Fibroblast of lung (primary cell): Measurements from ENCODE around the gene EPYC. TPM values are rescaled to one million over a fixed set of nuclear protein-coding genes. Genes with fewer than 3 reads are reported as not detected.

Experiments
- DNase-seq, 2 donors: peaks; one replicate each; pipeline versions ENCODE4 v3.0.0 to v3.0.0-alpha.2; 2010; ENCODE audit warnings: low read depth in 2 of 2
- H2AFZ ChIP-seq: 2 replicates; pipeline ENCODE4 v1.5.1; 2012; ENCODE audit warnings: low read length, control low read depth, inconsistent platforms
- H3K27ac ChIP-seq: 2 replicates; pipeline ENCODE4 v1.5.1; 2011; ENCODE audit warnings: low read length, control low read depth; ENCODE audit not compliant: insufficient read depth
- H3K27me3 ChIP-seq: 2 replicates; pipeline ENCODE4 v1.5.1; 2011; ENCODE audit warnings: mild to moderate bottlenecking, low read length; ENCODE audit not compliant: control insufficient read depth, insufficient read depth
- H3K36me3 ChIP-seq: 2 replicates; pipeline ENCODE4 v1.5.1; 2011; ENCODE audit warnings: low read length; ENCODE audit not compliant: control insufficient read depth, insufficient read depth
- H3K4me1 ChIP-seq: 2 replicates; pipeline ENCODE4 v1.5.1; 2011; ENCODE audit warnings: low read length; ENCODE audit not compliant: control insufficient read depth, insufficient read depth; ENCODE audit errors: extremely low read depth
- H3K4me2 ChIP-seq: 2 replicates; pipeline ENCODE4 v1.5.1; 2011; ENCODE audit warnings: low read length, control low read depth; ENCODE audit not compliant: insufficient read depth; ENCODE audit errors: extremely low read depth
- H3K4me3 ChIP-seq, 4 experiments: fragments of 200-600 bp in 1 of 4; sonication (generic) in 1 of 4; replicated peaks in 1 of 4; 2 replicates each; pipeline ENCODE4 v1.5.1; 2011 to 2016; ENCODE audit warnings: low read length in 4 of 4, low read depth in 3 of 4, mild to moderate bottlenecking in 3 of 4, control low read depth in 2 of 4, inconsistent platforms in 1 of 4, mixed read lengths in 1 of 4; ENCODE audit not compliant: insufficient read depth in 1 of 4; ENCODE audit errors: control extremely low read depth in 1 of 4
- H3K79me2 ChIP-seq: 2 replicates; pipeline ENCODE4 v1.5.1; 2012; ENCODE audit warnings: mild to moderate bottlenecking, low read length, inconsistent platforms; ENCODE audit not compliant: control insufficient read depth, insufficient read depth
- H3K9ac ChIP-seq: 2 replicates; pipeline ENCODE4 v1.5.1; 2011; ENCODE audit warnings: mild to moderate bottlenecking, low read length, control low read depth; ENCODE audit not compliant: insufficient read depth
- H3K9me3 ChIP-seq: 2 replicates; pipeline ENCODE4 v1.5.1; 2012; ENCODE audit warnings: low read depth, low read length; ENCODE audit not compliant: control insufficient read depth, insufficient read depth
- H4K20me1 ChIP-seq: 2 replicates; pipeline ENCODE4 v1.5.1; 2011; ENCODE audit warnings: low read length; ENCODE audit not compliant: control insufficient read depth, insufficient read depth; ENCODE audit errors: extremely low read depth
- EZH2 ChIP-seq: IDR thresholded peaks from 2 replicates; pipeline ENCODE4 v1.5.1; 2012; ENCODE audit warnings: low read length, control low read depth, mild to moderate bottlenecking; ENCODE audit errors: missing control alignments
- polyA plus RNA-seq, 2 donors: library from polyadenylated mRNA; depleted of rRNA in 1 of 2; stranded (reverse) in 1 of 2; unstranded in 1 of 2; fragments of >200 nt; gene quantifications; 2 replicates each; pipeline ENCODE4 v1.2.1, GENCODE V29; 2011 to 2012; ENCODE audit warnings: missing spikeins in 1 of 2
- total RNA-seq: library from RNA; depleted of rRNA; stranded (reverse); fragments of >200 nt; gene quantifications from 2 replicates; pipeline ENCODE4 v1.2.1, GENCODE V29; 2014
- TF ChIP-seq, protein P1 (sequence below), 2 donors: IDR thresholded peaks in 1 of 2; conservative IDR thresholded peaks in 1 of 2; 1 replicate in 1 of 2; 2 replicates in 1 of 2; pipeline ENCODE4 v1.5.1; 2011 to 2012; ENCODE audit warnings: low read length in 2 of 2, control low read depth in 1 of 2, inconsistent platforms in 1 of 2, low read depth in 1 of 2, mild to moderate bottlenecking in 1 of 2

Gene EPYC
- total and polyA plus RNA-seq, 2 donors (not counting 1 experiment from before 2014, with no cell fraction given): 0.05 TPM; not detected in 1

GRCh38 chr12:90972226-90972625 is 32.5 kb downstream of the EPYC start:
- no peaks in the 10 kb centered on the region for H3K9me3 ChIP-seq
- no peak overlapping the region for H3K9ac ChIP-seq
- H3K4me3 ChIP-seq: no peak overlapping the region
- DNase-seq: no peak
- no peaks in the 10 kb centered on the region for H3K36me3 ChIP-seq
- no peak overlapping the region for H2AFZ ChIP-seq
- H3K4me2 ChIP-seq: no peak overlapping the region
- no peaks in the 10 kb centered on the region for H4K20me1 ChIP-seq
- H3K79me2 ChIP-seq: no peaks in the 10 kb centered on the region
- H3K4me1 ChIP-seq: peaks cover 3% of the 10 kb centered on the region
- no peak for TF ChIP-seq EZH2
- TF ChIP-seq, protein P1, sequence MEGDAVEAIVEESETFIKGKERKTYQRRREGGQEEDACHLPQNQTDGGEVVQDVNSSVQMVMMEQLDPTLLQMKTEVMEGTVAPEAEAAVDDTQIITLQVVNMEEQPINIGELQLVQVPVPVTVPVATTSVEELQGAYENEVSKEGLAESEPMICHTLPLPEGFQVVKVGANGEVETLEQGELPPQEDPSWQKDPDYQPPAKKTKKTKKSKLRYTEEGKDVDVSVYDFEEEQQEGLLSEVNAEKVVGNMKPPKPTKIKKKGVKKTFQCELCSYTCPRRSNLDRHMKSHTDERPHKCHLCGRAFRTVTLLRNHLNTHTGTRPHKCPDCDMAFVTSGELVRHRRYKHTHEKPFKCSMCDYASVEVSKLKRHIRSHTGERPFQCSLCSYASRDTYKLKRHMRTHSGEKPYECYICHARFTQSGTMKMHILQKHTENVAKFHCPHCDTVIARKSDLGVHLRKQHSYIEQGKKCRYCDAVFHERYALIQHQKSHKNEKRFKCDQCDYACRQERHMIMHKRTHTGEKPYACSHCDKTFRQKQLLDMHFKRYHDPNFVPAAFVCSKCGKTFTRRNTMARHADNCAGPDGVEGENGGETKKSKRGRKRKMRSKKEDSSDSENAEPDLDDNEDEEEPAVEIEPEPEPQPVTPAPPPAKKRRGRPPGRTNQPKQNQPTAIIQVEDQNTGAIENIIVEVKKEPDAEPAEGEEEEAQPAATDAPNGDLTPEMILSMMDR (conservative IDR thresholded peaks at IDR 0.05 in 1 of 2, IDR thresholded peaks at IDR 0.05 in 1 of 2; ENCODE audit: low read depth in 1 of 2, low read length in 2 of 2): no peak
- H3K27ac ChIP-seq: no peak overlapping the region
- H3K27me3 ChIP-seq: no peaks in the 10 kb centered on the region

DNA sequence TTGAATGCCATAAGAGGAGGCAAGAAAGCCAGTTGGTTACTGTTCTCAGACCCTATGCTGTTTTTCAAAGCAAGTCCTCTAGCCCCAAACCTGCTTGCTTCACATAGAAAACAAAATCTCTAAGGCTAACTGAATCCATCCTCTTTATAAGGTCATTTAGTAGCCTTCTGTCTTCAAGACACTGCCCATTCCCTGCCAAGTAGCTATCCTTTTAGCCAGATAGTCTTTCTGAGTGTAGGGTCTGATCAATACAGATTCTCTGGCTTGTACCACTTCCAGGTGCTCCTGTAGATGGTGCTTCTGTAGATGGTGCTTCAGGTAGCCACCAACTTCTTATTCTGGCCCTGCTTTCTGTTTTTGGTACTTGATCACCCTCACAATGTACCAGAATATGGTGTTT is 33.9 kb downstream of the EPYC start:
- no peaks in the 10 kb centered on the region for H3K79me2 ChIP-seq
- H3K27ac ChIP-seq: no peak overlapping the region
- no peaks in the 10 kb centered on the region for H3K9me3 ChIP-seq
- no peak overlapping the region for H3K4me3 ChIP-seq
- no peaks in the 10 kb centered on the region for H3K36me3 ChIP-seq
- TF ChIP-seq EZH2: no peak
- TF ChIP-seq, protein P1 (conservative IDR thresholded peaks at IDR 0.05 in 1 of 2, IDR thresholded peaks at IDR 0.05 in 1 of 2; ENCODE audit: low read depth in 1 of 2, low read length in 2 of 2): no peak
- H3K4me1 ChIP-seq: peaks cover 3% of the 10 kb centered on the region
- no peaks in the 10 kb centered on the region for H4K20me1 ChIP-seq
- H2AFZ ChIP-seq: no peak overlapping the region
- no peak for DNase-seq
- H3K9ac ChIP-seq: no peak overlapping the region
- no peak overlapping the region for H3K4me2 ChIP-seq
- no peaks in the 10 kb centered on the region for H3K27me3 ChIP-seq

DNA sequence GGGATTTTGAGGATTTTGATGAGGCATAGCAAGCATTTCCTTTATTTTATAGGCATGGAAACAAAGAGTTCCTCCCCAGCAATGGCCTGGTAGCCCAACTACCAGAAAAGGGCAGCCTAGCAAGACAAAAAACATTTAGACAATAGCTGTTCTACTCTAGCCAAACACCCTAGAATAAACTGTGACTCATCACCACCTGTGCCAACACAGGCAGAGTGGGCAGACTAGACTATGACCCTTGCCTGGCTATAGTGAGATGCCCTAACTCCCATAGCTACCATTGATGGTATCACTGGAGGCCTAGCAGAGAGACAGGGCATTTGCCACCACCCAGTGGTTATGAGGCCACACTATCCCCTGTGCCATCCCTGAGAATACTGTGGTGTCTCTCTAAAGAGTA is 34.3 kb downstream of the EPYC start:
- no peaks in the 10 kb centered on the region for H3K27me3 ChIP-seq
- no peak overlapping the region for H3K4me2 ChIP-seq
- H3K4me3 ChIP-seq: no peak overlapping the region
- H3K79me2 ChIP-seq: no peaks in the 10 kb centered on the region
- DNase-seq: peak in 1 of 2 donors; percentile 14
- no peak overlapping the region for H3K27ac ChIP-seq
- H3K36me3 ChIP-seq: no peaks in the 10 kb centered on the region
- H3K4me1 ChIP-seq: peaks cover 3% of the 10 kb centered on the region
- no peaks in the 10 kb centered on the region for H3K9me3 ChIP-seq
- H2AFZ ChIP-seq: no peak overlapping the region
- H4K20me1 ChIP-seq: no peaks in the 10 kb centered on the region
- TF ChIP-seq, protein P1 (conservative IDR thresholded peaks at IDR 0.05 in 1 of 2, IDR thresholded peaks at IDR 0.05 in 1 of 2; ENCODE audit: low read depth in 1 of 2, low read length in 2 of 2): no peak
- H3K9ac ChIP-seq: no peak overlapping the region
